ENCODE data around the gene ATAD3C.
"Not testable (repeated sequence)": the region's sequence is repeated elsewhere in the genome, so short reads cannot be mapped to it uniquely, and the experiment has no call there.

The ATAD3C gene

GRCh38 chr1:1494311-1494710 is 44.8 kb downstream of the ATAD3C start:
- DNase-seq (ENCODE audit: low read depth, low spot score); H3K27ac ChIP-seq: not testable (repeated sequence)

GRCh38 chr1:1495461-1495975 is 46.0 kb downstream of the ATAD3C start:
- DNase-seq (ENCODE audit: low read depth, low spot score); H3K27ac ChIP-seq: not testable (repeated sequence)

- H3K27ac ChIP-seq = peak overlapping the region; percentile 64
- peak; percentile 62 for DNase-seq (ENCODE audit: low read depth, low spot score)
Observed at GRCh38 chr1:1504777-1505365, 55.4 kb downstream of the ATAD3C start.

- H3K27ac ChIP-seq = peak overlapping the region; percentile 64
- not testable (repeated sequence) for DNase-seq (ENCODE audit: low read depth, low spot score)
Observed at GRCh38 chr1:1505366-1505798, 55.9 kb downstream of the ATAD3C start.

GRCh38 chr1:1505801-1506200 is 56.3 kb downstream of the ATAD3C start:
- not testable (repeated sequence) for DNase-seq (ENCODE audit: low read depth, low spot score)
- peak overlapping the region; percentile 64 for H3K27ac ChIP-seq

- DNase-seq (ENCODE audit: low read depth, low spot score) = no peak
- H3K27ac ChIP-seq = no peak overlapping the region
Observed at GRCh38 chr1:1507305-1507704, 57.8 kb downstream of the ATAD3C start.

- H3K27ac ChIP-seq; DNase-seq (ENCODE audit: low read depth, low spot score): not testable (repeated sequence)
Observed at GRCh38 chr1:1508775-1509464, 59.4 kb downstream of the ATAD3C start.

- not testable (repeated sequence) for DNase-seq (ENCODE audit: low read depth, low spot score)
Observed at GRCh38 chr1:1509465-1509850, 60.0 kb downstream of the ATAD3C start.

GRCh38 chr1:1510912-1511532 is 61.5 kb downstream of the ATAD3C start:
- no peak for DNase-seq (ENCODE audit: low read depth, low spot score)
- peak overlapping the region; percentile 86 for H3K27ac ChIP-seq

More at GRCh38 chr1:1509465-1509850, 60.0 kb downstream of the ATAD3C start:
- H3K27ac ChIP-seq = not testable (repeated sequence)

- DNase-seq (ENCODE audit: low read depth, low spot score) = peak; percentile 88
- peak within 1 kb of the TSS; percentile 86 for H3K27ac ChIP-seq
Observed at GRCh38 chr1:1511533-1512285, 62.2 kb downstream of the ATAD3C start, which contains the start of gene ATAD3A. TSS of gene ATAD3A (plus strand) at chr1:1512162. CDS start at chr1:1512269, 107 bp downstream.

GRCh38 chr1:1512425-1512824 is 62.9 kb downstream of the ATAD3C start:
- peak overlapping the region; percentile 86 for H3K27ac ChIP-seq
- not testable (repeated sequence) for DNase-seq (ENCODE audit: low read depth, low spot score)

- H3K27ac ChIP-seq; DNase-seq (ENCODE audit: low read depth, low spot score): not testable (repeated sequence)
Observed at GRCh38 chr1:1513675-1514074, 64.2 kb downstream of the ATAD3C start.

- DNase-seq (ENCODE audit: low read depth, low spot score); H3K27ac ChIP-seq: not testable (repeated sequence)
Observed at GRCh38 chr1:1514376-1514775, 64.9 kb downstream of the ATAD3C start.

GRCh38 chr1:1516923-1517322 is 67.4 kb downstream of the ATAD3C start:
- not testable (repeated sequence) for H3K27ac ChIP-seq; DNase-seq (ENCODE audit: low read depth, low spot score)

GRCh38 chr1:1517973-1518620 is 68.6 kb downstream of the ATAD3C start:
- H3K27ac ChIP-seq = no peak overlapping the region
- DNase-seq (ENCODE audit: low read depth, low spot score) = no peak

- not testable (repeated sequence) for H3K27ac ChIP-seq; DNase-seq (ENCODE audit: low read depth, low spot score)
Observed at GRCh38 chr1:1518621-1519007, 69.1 kb downstream of the ATAD3C start.
